Epithelial cell of esophagus (primary cell): ENCODE measurements around the gene NRBF2.
"Not testable (repeated sequence)": the region's sequence is repeated elsewhere in the genome, so short reads cannot be mapped to it uniquely, and the experiment has no call there.

Experiments used
- DNase-seq: peaks from one replicate; pipeline ENCODE4 v3.0.0; 2010; ENCODE audit warnings: low read depth
- H3K4me3 ChIP-seq: 2 replicates; pipeline ENCODE4 v1.5.1; 2011; ENCODE audit warnings: mild to moderate bottlenecking, low read length, control low read depth
- TF ChIP-seq, protein P1 (sequence below): IDR thresholded peaks from 2 replicates; pipeline ENCODE4 v1.5.1; 2011; ENCODE audit warnings: low read depth, mild to moderate bottlenecking, low read length, control low read depth, inconsistent platforms; ENCODE audit not compliant: insufficient read depth; ENCODE audit errors: missing control alignments

Gene NRBF2

DNA sequence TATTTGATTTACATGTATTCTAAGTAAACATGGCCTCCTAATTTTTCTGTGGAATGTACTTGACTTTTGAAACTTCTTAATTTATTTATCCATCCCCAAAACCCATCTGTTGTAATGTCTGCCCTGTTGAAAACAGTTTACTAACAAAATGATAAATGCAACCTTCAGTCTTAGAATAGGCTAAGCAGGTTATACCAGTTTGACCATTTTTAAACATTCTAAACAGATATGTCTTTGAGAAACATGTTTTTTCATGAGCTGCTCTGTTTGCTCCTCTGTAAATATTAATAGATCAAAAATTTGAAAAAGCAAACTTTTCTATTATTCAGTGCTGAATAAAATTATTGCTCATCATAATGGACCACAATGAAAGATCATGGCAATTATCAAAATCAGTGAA lies 33.4 kb upstream of the NRBF2 start:
- peak; percentile 80 for DNase-seq
- H3K4me3 ChIP-seq: no peak overlapping the region
- TF ChIP-seq, protein P1, sequence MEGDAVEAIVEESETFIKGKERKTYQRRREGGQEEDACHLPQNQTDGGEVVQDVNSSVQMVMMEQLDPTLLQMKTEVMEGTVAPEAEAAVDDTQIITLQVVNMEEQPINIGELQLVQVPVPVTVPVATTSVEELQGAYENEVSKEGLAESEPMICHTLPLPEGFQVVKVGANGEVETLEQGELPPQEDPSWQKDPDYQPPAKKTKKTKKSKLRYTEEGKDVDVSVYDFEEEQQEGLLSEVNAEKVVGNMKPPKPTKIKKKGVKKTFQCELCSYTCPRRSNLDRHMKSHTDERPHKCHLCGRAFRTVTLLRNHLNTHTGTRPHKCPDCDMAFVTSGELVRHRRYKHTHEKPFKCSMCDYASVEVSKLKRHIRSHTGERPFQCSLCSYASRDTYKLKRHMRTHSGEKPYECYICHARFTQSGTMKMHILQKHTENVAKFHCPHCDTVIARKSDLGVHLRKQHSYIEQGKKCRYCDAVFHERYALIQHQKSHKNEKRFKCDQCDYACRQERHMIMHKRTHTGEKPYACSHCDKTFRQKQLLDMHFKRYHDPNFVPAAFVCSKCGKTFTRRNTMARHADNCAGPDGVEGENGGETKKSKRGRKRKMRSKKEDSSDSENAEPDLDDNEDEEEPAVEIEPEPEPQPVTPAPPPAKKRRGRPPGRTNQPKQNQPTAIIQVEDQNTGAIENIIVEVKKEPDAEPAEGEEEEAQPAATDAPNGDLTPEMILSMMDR: no peak

DNA sequence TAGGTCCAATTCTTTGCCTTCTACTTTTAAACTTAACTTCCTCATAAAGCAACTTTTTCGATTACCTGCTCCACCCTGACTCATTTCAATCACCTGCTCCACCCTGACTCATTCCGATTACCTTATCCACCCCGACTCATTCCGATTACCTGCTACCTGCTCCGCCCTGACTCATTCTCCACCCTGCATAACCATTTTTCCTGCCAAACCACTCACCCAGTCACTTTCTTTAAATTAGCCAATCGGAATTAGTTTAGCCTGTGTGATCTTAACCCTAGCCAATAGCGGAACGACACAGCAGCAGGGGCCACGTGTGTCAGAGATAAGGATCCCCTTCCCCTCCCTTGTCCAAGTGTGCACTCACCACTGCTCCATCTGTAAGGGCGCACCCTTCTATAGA lies 32.0 kb upstream of the NRBF2 start:
- DNase-seq: peak; percentile 80
- H3K4me3 ChIP-seq: not testable (repeated sequence)

DNA sequence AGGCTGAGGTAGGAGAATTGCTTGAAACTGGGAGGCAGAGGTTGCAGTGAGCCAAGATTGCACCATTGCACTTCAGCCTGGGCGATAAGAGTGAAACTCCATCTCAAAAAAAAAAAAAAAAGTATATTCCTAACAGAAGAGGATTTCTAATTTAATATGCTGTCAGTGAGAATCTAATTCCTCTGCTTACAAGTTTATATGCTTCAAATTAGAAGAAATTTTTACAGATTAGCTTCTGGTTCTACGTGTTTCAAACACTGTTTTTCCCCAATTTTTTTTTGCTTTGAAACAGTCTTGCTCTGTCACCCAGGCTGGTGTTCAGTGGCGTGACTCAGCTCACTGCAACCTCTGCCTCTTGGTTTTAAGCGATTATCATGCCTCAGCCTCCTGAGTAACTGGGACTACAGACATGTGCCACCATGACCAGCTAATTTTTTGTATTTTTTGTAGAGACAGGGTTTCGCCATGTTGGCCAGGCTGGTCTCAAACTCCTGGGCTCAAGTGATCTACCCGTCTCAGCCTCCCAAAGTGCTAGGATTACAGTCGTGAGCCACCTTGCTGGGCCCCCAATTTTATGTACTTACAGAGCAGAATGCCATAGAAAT lies 30.7 kb upstream of the NRBF2 start:
- not testable (repeated sequence) for H3K4me3 ChIP-seq
- DNase-seq: peak; percentile 30

DNA sequence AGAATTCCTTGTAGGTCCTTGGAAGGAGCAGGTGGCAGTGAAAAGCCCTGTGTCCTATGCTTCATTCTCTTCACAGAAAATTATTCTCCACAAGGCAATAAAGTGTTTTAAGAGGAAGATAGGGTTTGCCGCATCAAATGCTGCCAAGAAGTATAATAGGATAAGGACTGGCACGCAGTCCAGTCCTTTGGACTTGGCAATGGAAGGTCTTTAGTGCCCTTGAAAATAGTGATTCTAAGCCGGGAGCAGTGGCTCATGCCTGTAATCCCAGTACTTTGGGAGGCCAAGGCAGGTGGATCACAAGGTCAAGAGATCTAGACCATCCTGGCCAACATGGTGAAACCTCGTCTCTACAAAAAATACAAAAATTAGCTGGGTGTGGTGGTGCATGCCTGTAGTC lies 29.9 kb upstream of the NRBF2 start:
- H3K4me3 ChIP-seq, DNase-seq: not testable (repeated sequence)

DNA sequence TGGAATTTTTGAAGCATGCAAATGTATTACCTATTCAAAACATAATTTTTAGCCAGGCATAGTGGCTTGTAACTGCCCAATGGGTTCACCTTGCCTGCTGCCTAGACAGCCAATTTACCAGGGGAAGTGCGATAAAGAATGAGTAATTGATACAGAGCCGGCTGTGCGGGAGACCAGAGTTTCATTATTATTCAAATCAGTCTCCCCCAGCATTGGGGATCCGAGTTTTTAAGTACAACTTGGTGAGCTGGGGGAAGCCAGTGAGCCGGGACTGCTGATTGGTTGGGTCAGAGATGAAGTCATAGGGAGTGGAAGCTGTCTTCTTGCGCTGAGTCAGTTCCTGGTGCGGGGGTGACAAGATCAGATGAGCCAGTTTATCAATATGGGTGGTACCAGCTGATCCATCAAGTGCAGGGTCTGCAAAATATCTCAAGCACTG lies 29.1 kb upstream of the NRBF2 start:
- TF ChIP-seq, protein P1: no peak
- no peak for DNase-seq

DNA sequence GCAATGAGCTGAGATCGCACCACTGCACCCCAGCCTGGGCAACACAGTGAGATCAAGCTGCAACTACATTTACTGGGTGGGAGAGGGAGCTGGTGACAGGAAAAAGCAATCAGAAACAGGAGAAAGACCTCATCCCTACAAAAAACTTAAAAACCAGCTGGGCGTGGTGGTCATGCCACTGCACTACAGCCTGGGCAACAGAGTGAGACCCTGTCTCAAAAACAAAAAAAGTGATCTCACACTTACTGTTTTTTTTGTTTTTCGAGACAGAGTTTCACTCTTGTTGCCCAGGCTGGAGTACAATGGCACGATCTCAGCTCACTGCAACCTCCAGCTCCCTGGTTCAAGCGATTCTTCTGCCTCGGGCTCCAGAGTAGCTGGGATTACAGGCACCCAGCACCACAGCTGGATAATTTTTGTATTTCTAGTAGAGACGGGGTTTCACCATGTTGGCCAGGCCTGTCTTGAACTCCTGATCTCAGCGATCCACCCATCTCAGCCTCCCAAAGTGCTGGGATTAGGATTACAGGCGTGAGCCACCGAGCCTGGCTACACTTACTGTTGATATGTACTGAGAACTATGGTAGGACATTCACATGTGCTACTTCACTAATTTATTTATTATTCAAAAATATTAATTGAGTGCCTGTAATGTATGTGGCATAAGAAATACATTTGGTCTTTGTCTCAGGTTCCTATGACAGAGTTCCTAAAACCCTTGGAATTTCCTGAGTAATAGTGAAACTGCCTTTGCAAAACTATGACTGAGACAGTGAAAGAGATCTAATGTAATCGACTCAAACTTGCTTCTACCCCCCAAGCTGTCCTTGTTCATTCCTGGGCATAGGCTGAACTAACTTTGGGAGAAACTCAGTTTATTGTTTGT lies 27.7 kb upstream of the NRBF2 start:
- no peak overlapping the region for H3K4me3 ChIP-seq
- TF ChIP-seq, protein P1: no peak
- peak; percentile 84 for DNase-seq

More for the DNA sequence above, 29.1 kb upstream of the NRBF2 start:
- no peak overlapping the region for H3K4me3 ChIP-seq

DNA sequence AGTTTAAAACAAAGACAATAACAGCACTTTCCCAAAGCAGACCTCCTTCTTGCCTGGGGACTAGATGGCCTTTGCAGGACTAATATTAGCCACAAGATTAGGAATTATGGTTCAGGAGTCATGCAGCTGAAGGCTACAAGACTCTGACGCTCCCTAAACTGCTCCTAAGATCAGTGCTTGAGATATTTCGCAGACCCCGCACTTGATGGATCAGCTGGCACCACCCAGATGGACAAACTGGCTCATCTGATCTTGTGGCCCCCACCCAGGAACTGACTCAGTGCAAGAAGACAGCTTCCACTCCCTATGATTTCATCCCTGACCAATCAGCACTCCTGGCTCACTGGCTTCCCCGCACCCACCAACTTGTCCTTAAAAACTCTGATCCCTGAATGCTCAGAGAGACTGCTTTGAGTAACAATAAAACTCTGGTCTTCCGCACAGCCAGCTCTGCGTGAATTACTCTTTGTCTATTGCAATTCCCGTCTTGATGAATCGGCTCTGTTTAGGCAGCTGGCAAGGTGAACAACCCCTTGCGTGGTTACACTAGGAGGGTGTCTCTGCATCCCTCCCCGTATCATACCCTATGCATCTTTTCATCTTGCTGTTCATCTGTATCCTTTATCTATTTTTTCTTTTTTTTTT lies 26.9 kb upstream of the NRBF2 start:
- DNase-seq: peak; percentile 91
- TF ChIP-seq, protein P1: no peak
- no peak overlapping the region for H3K4me3 ChIP-seq

DNA sequence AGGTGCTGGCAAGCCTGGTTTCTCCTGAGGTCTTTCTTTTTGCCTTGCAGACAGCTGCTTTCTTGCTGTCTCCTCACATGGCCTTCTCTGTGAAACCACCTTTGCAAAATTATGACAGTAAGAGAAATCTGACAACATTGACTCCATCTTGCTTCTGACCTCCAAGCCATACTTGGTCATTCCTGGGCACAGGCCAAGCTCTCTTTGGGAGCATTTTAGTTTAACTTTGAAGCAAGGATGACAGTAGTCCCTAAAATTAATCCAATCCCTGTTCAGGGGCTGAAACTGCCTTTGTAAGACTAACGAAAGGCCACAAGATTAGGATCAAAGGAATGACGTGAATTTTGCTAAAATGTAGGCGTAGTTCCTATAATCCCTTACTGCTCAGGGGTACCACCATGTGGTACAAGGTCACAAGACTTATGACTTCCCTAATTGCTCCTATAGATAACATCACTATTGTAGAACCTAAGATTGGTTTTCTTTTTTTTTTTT lies 25.1 kb upstream of the NRBF2 start:
- DNase-seq: no peak
- TF ChIP-seq, protein P1: no peak
- no peak overlapping the region for H3K4me3 ChIP-seq
